GM12874 (cell line): ENCODE data around the gene ZNF169.

Experiments used
- CTCF ChIP-seq: IDR thresholded peaks from 2 replicates; pipeline ENCODE4 v1.5.1; 2011; ENCODE audit warnings: low read depth, mild to moderate bottlenecking, control low read depth, low read length, moderate library complexity; ENCODE audit not compliant: insufficient read depth

Gene ZNF169

GRCh38 chr9:94280409-94280989, 21.4 kb downstream of the ZNF169 start:
- no peak for TF ChIP-seq CTCF

- TF ChIP-seq CTCF, result no peak
Observed at GRCh38 chr9:94281101-94281500, 22.0 kb downstream of the ZNF169 start.

- TF ChIP-seq CTCF, result no peak
Observed at GRCh38 chr9:94286116-94286515, 27.0 kb downstream of the ZNF169 start.

- TF ChIP-seq CTCF, result no peak
Observed at GRCh38 chr9:94287877-94288513, 28.9 kb downstream of the ZNF169 start.

- TF ChIP-seq CTCF, result no peak
Observed at GRCh38 chr9:94289691-94290090, 30.6 kb downstream of the ZNF169 start.

- TF ChIP-seq CTCF, result no peak
Observed at GRCh38 chr9:94298949-94299599, 40.0 kb downstream of the ZNF169 start.

GRCh38 chr9:94300470-94301301, 41.6 kb downstream of the ZNF169 start:
- TF ChIP-seq CTCF, result no peak
